ENCODE data around the gene PEX3.
"Not testable (repeated sequence)": the region's sequence is repeated elsewhere in the genome, so short reads cannot be mapped to it uniquely, and the experiment has no call there.

PEX3 gene

GRCh38 chr6:143419526-143419925 lies 31.1 kb upstream of the PEX3 start:
- Histone ChIP-seq H3K9ac (ENCODE audit: low read depth, low read length) (no peak overlapping the region), H3K4me3 (ENCODE audit: low read length) (no peak overlapping the region)

GRCh38 chr6:143426026-143426425 lies 24.6 kb upstream of the PEX3 start:
- no peak overlapping the region for H3K4me3 ChIP-seq (ENCODE audit: low read length)
- H3K36me3 ChIP-seq (ENCODE audit: insufficient read depth, low read depth, low read length) = peaks cover 2% of the 10 kb centered on the region; the same call in 1 of the 2 replicates
- H3K9ac ChIP-seq (ENCODE audit: low read depth, low read length) = no peak overlapping the region
- no peak overlapping the region for H3K27ac ChIP-seq (ENCODE audit: low read length)
- H3K27me3 ChIP-seq (ENCODE audit: insufficient read depth, low read length) = no peaks in the 10 kb centered on the region
- no peaks in the 10 kb centered on the region for H3K9me3 ChIP-seq (ENCODE audit: insufficient read depth, low read depth, low read length)
- no peaks in the 10 kb centered on the region for H3K4me1 ChIP-seq (ENCODE audit: insufficient read depth, low read length)

More at GRCh38 chr6:143419526-143419925, 31.1 kb upstream of the PEX3 start:
- H3K9me3 ChIP-seq (ENCODE audit: insufficient read depth, low read depth, low read length) = no peaks in the 10 kb centered on the region
- H3K4me1 ChIP-seq (ENCODE audit: insufficient read depth, low read length) = no peaks in the 10 kb centered on the region
- H3K36me3 ChIP-seq (ENCODE audit: insufficient read depth, low read depth, low read length) = no peaks in the 10 kb centered on the region
- H3K27ac ChIP-seq (ENCODE audit: low read length) = no peak overlapping the region
- no peaks in the 10 kb centered on the region for H3K27me3 ChIP-seq (ENCODE audit: insufficient read depth, low read length)

- no peaks in the 10 kb centered on the region for H3K9me3 ChIP-seq (ENCODE audit: insufficient read depth, low read depth, low read length)
- no peaks in the 10 kb centered on the region for H3K4me1 ChIP-seq (ENCODE audit: insufficient read depth, low read length)
- H3K27me3 ChIP-seq (ENCODE audit: insufficient read depth, low read length) = no peaks in the 10 kb centered on the region
- H3K27ac ChIP-seq (ENCODE audit: low read length) = no peak overlapping the region
- H3K4me3 ChIP-seq (ENCODE audit: low read length) = no peak overlapping the region
- peaks cover 14% of the 10 kb centered on the region for H3K36me3 ChIP-seq (ENCODE audit: insufficient read depth, low read depth, low read length)
- H3K9ac ChIP-seq (ENCODE audit: low read depth, low read length) = no peak overlapping the region
These were observed 23.3 kb upstream of the PEX3 start for GRCh38 chr6:143427109-143427817.

- Histone ChIP-seq H3K4me3 (ENCODE audit: low read length) (no peak overlapping the region), H3K36me3 (ENCODE audit: insufficient read depth, low read depth, low read length) (peaks cover 34% of the 10 kb centered on the region), H3K9ac (ENCODE audit: low read depth, low read length) (no peak overlapping the region), H3K27me3 (ENCODE audit: insufficient read depth, low read length) (no peaks in the 10 kb centered on the region), H3K27ac (ENCODE audit: low read length) (no peak overlapping the region), H3K9me3 (ENCODE audit: insufficient read depth, low read depth, low read length) (no peaks in the 10 kb centered on the region), H3K4me1 (ENCODE audit: insufficient read depth, low read length) (no peaks in the 10 kb centered on the region)
These were observed 20.6 kb upstream of the PEX3 start for GRCh38 chr6:143429970-143430369.

GRCh38 chr6:143431226-143431625 lies 19.4 kb upstream of the PEX3 start:
- Histone ChIP-seq H3K4me3 (ENCODE audit: low read length) (no peak overlapping the region), H3K9ac (ENCODE audit: low read depth, low read length) (no peak overlapping the region), H3K36me3 (ENCODE audit: insufficient read depth, low read depth, low read length) (peaks cover 41% of the 10 kb centered on the region), H3K9me3 (ENCODE audit: insufficient read depth, low read depth, low read length) (no peaks in the 10 kb centered on the region), H3K4me1 (ENCODE audit: insufficient read depth, low read length) (no peaks in the 10 kb centered on the region), H3K27me3 (ENCODE audit: insufficient read depth, low read length) (no peaks in the 10 kb centered on the region), H3K27ac (ENCODE audit: low read length) (no peak overlapping the region)

DNA sequence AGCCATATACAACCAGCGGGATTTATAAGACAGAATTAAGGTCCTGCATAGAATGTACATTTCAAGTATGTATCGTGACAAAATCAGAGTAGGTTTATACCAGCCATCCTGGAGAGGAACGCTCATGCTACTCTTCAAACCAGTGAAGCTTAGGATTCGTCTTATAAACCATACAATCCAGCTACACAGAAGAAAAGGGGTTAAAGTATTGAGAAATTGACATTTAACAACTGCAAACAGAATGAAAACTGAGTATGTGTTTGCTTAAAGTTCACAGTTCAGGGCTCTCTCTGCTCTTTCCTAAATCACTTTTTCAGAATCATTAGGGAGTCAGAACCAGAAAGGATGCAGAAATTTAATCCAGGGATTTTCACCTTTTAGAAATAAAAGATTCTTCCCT lies 18.0 kb upstream of the PEX3 start:
- Histone ChIP-seq H3K9me3 (ENCODE audit: insufficient read depth, low read depth, low read length) (no peaks in the 10 kb centered on the region), H3K36me3 (ENCODE audit: insufficient read depth, low read depth, low read length) (peaks cover 53% of the 10 kb centered on the region), H3K27ac (ENCODE audit: low read length) (no peak overlapping the region), H3K9ac (ENCODE audit: low read depth, low read length) (no peak overlapping the region), H3K4me1 (ENCODE audit: insufficient read depth, low read length) (no peaks in the 10 kb centered on the region), H3K27me3 (ENCODE audit: insufficient read depth, low read length) (no peaks in the 10 kb centered on the region), H3K4me3 (ENCODE audit: low read length) (no peak overlapping the region)

DNA sequence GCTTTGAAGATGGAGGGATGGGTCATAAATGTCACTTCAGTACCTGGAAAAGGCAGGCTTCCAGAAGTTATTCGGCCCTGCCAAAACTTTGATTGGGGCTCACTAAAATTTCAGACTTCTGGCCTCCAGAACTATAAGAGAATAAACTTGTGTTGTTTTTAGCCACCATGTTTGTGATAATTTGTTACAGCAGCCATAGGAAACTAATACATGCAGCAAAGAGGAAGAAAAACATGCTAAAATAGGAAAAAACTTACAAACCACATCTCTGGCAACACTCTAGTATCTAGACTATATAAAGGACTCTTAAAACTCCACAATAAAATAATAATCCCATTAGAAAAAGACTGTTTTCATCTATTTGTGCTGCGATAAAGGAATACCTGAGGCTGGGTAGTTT lies 9.6 kb upstream of the PEX3 start:
- Histone ChIP-seq H3K36me3 (ENCODE audit: insufficient read depth, low read depth, low read length) (peaks cover 43% of the 10 kb centered on the region), H3K27ac (ENCODE audit: low read length) (no peak overlapping the region), H3K4me1 (ENCODE audit: insufficient read depth, low read length) (peaks cover 6% of the 10 kb centered on the region; the same call in 1 of the 2 replicates), H3K27me3 (ENCODE audit: insufficient read depth, low read length) (no peaks in the 10 kb centered on the region), H3K9me3 (ENCODE audit: insufficient read depth, low read depth, low read length) (no peaks in the 10 kb centered on the region), H3K4me3 (ENCODE audit: low read length) (no peak overlapping the region), H3K9ac (ENCODE audit: low read depth, low read length) (no peak overlapping the region)

- Histone ChIP-seq H3K27ac (ENCODE audit: low read length) (no peak overlapping the region), H3K36me3 (ENCODE audit: insufficient read depth, low read depth, low read length) (peaks cover 36% of the 10 kb centered on the region), H3K9ac (ENCODE audit: low read depth, low read length) (no peak overlapping the region)
These were observed 8.7 kb upstream of the PEX3 start for GRCh38 chr6:143441680-143442545.

GRCh38 chr6:143443096-143443495 lies 7.5 kb upstream of the PEX3 start:
- Histone ChIP-seq H3K9me3 (ENCODE audit: insufficient read depth, low read depth, low read length) (no peaks in the 10 kb centered on the region), H3K36me3 (ENCODE audit: insufficient read depth, low read depth, low read length) (peaks cover 24% of the 10 kb centered on the region), H3K4me1 (ENCODE audit: insufficient read depth, low read length) (peaks cover 6% of the 10 kb centered on the region; the same call in 1 of the 2 replicates), H3K4me3 (ENCODE audit: low read length) (no peak overlapping the region), H3K27me3 (ENCODE audit: insufficient read depth, low read length) (no peaks in the 10 kb centered on the region), H3K27ac (ENCODE audit: low read length) (no peak overlapping the region), H3K9ac (ENCODE audit: low read depth, low read length) (no peak overlapping the region)

More at GRCh38 chr6:143441680-143442545, 8.7 kb upstream of the PEX3 start:
- Histone ChIP-seq H3K9me3 (ENCODE audit: insufficient read depth, low read depth, low read length) (no peaks in the 10 kb centered on the region), H3K27me3 (ENCODE audit: insufficient read depth, low read length) (no peaks in the 10 kb centered on the region), H3K4me1 (ENCODE audit: insufficient read depth, low read length) (peaks cover 6% of the 10 kb centered on the region; the same call in 1 of the 2 replicates), H3K4me3 (ENCODE audit: low read length) (no peak overlapping the region)

DNA sequence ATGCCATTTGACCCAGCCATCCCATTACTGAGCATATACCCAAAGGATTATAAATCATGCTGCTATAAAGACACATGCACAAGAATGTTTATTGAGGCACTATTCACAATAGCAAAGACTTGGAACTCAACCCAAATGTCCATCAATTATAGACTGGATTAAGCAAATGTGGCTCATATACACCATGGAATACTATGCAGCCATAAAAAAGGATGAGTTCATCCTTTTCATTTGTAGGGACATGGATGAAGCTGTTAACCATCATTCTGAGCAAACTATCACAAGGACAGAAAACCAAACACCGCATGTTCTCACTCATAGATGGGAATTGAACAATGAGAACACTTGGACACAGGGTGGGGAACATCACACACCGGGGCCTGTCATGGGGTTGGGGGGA lies 2.7 kb upstream of the PEX3 start:
- not testable (repeated sequence) for H3K9ac ChIP-seq (ENCODE audit: low read depth, low read length); H3K27me3 ChIP-seq (ENCODE audit: insufficient read depth, low read length); H3K9me3 ChIP-seq (ENCODE audit: insufficient read depth, low read depth, low read length); H3K36me3 ChIP-seq (ENCODE audit: insufficient read depth, low read depth, low read length); H3K4me3 ChIP-seq (ENCODE audit: low read length); H3K27ac ChIP-seq (ENCODE audit: low read length); H3K4me1 ChIP-seq (ENCODE audit: insufficient read depth, low read length)

GRCh38 chr6:143449082-143449713 lies 1.4 kb upstream of the PEX3 start:
- H3K36me3 ChIP-seq (ENCODE audit: insufficient read depth, low read depth, low read length) = no peaks in the 10 kb centered on the region
- peak overlapping the region; percentile 92 for H3K4me3 ChIP-seq (ENCODE audit: low read length)
- no peaks in the 10 kb centered on the region for H3K9me3 ChIP-seq (ENCODE audit: insufficient read depth, low read depth, low read length)
- peak overlapping the region; percentile 95; the same call in 1 of the 2 replicates for H3K9ac ChIP-seq (ENCODE audit: low read depth, low read length)
- no peak overlapping the region for H3K27ac ChIP-seq (ENCODE audit: low read length)
- no peaks in the 10 kb centered on the region for H3K27me3 ChIP-seq (ENCODE audit: insufficient read depth, low read length)
- peaks cover 3% of the 10 kb centered on the region; the same call in 1 of the 2 replicates for H3K4me1 ChIP-seq (ENCODE audit: insufficient read depth, low read length)

Data from iPS-20b (cell line).